ENCODE data around the gene PCDHGC4.

Gene PCDHGC4

GRCh38 chr5:141484641-141485311 lies at the start of gene PCDHGC4:
Gene PCDHGC4, plus strand, starts transcription at chr5:141485030. Its CDS starts 144 bp downstream, at chr5:141485174.
- DNase-seq, result no peak

DNA sequence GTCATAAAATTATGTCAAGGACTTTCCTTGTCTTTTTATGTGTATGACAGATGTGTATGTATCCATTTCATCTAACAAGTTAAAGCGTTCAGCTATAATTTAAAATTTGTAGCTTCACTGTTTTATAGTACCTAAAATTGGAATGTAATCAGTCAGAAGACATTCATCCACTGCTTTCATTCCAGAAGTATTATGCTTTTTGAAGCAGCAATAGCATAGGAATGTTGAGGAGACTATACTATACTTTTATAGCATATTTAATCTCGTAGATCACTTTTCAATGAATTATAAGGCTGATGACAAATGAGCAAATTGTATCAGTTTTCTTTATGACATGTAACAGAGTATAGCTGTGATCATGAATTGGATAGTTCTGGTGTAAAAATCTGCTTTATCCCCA lies 47.6 kb upstream of the PCDHGC4 start:
- DNase-seq, result peak; percentile 45

DNA sequence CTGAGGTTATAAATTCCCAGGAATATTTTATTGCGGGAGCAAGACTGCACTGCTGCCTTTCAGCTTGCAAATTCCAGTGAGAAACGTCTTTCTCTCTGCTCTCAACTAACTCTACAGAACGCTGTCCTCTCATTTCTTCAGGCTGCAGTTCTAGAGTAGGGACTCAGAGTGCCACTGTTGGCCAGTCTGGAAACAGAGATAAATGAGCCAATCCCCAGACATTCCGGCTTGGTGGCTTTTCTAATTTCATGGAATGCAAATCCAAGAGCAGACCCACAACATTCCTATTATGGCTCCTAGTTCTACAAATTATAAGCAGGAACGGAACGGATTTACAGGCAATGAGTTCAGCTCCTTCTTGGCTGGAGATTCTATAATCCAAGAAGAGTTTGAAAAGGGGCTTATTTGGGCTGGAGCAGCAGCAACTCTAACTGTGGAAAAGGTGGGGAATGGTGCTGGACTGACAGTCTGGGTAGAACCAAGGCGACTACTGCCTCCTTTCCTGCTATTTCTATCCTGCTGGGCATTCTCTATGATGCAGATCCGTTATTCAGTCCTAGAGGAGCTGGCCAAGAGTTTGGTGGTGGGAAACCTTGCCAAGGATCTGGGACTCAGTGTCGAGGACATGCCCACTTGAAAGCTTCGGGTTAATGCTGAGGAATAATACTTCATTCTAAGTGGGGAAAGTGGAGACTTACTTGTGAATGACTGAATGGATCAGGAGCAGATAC lies 45.3 kb upstream of the PCDHGC4 start:
- no peak for DNase-seq

- no peak for DNase-seq
Measured at GRCh38 chr5:141440341-141440740, 44.5 kb upstream of the PCDHGC4 start.

GRCh38 chr5:141441571-141442170 lies 43.2 kb upstream of the PCDHGC4 start:
- DNase-seq, result no peak

DNA sequence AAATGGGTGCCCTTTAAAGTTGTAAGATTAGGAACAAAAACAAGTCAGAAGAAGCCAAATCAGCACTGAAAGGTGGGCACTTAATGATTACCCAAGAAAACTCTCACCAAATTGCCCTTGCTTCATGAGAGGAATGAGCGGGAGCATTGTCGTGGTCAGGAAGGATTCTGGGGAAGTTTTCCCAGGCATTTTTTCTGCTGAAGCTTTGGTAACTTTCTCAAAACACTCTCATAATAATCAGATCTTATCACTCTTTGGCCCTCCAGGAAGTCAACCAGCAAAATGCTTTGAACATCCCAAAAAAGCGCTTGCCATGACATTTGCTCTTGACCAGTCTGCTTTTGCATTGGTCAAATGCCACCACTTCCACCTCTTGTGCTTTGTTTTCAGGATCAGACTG lies 19.5 kb upstream of the PCDHGC4 start:
- DNase-seq, result peak; percentile 31

DNA sequence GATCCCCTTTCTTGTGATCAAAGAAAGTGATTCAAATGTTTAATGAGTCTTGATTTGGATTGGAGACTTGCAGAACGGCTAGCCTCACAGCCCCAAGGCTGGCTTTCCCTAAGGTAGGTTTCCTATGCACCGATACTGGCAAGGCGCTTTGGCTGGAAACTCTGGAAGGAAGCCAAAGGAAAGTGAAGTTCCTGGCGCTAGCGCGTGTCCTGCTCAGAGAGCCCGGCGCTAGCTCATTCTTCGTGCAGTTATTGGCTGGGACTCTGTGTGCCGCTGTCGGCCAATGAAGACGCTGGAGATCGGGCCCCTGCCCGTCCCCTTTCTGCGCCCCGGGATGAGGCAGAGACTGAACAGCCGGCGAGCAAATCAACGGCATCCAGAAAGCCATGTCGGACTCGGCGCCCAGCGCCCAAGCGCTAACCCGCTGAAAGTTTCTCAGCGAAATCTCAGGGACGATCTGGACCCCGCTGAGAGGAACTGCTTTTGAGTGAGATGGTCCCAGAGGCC lies 9.2 kb upstream of the PCDHGC4 start, which contains the start of gene PCDHGC3:
TSS of gene PCDHGC3 (plus strand) at position 342 of the 507 bp plus-strand sequence. CDS start at position 493, 151 bp downstream.
- peak; percentile 97 for DNase-seq

DNA sequence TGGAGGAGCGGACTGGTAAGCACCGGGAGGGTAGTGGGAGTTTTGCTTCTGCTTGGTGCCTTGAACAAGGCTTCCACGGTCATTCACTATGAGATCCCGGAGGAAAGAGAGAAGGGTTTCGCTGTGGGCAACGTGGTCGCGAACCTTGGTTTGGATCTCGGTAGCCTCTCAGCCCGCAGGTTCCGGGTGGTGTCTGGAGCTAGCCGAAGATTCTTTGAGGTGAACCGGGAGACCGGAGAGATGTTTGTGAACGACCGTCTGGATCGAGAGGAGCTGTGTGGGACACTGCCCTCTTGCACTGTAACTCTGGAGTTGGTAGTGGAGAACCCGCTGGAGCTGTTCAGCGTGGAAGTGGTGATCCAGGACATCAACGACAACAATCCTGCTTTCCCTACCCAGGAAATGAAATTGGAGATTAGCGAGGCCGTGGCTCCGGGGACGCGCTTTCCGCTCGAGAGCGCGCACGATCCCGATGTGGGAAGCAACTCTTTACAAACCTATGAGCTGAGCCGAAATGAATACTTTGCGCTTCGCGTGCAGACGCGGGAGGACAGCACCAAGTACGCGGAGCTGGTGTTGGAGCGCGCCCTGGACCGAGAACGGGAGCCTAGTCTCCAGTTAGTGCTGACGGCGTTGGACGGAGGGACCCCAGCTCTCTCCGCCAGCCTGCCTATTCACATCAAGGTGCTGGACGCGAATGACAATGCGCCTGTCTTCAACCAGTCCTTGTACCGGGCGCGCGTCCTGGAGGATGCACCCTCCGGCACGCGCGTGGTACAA lies 8.5 kb upstream of the PCDHGC4 start:
- peak; percentile 80 for DNase-seq

- DNase-seq, result no peak
Measured at GRCh38 chr5:141477044-141477575, 7.7 kb upstream of the PCDHGC4 start.

DNA sequence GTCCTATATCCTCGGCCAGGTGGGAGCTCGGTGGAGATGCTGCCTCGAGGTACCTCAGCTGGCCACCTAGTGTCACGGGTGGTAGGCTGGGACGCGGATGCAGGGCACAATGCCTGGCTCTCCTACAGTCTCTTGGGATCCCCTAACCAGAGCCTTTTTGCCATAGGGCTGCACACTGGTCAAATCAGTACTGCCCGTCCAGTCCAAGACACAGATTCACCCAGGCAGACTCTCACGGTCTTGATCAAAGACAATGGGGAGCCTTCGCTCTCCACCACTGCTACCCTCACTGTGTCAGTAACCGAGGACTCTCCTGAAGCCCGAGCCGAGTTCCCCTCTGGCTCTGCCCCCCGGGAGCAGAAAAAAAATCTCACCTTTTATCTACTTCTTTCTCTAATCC lies 7.0 kb upstream of the PCDHGC4 start:
- DNase-seq, result peak; percentile 20

GRCh38 chr5:141478321-141478945 lies 6.4 kb upstream of the PCDHGC4 start:
- peak; percentile 31 for DNase-seq

DNA sequence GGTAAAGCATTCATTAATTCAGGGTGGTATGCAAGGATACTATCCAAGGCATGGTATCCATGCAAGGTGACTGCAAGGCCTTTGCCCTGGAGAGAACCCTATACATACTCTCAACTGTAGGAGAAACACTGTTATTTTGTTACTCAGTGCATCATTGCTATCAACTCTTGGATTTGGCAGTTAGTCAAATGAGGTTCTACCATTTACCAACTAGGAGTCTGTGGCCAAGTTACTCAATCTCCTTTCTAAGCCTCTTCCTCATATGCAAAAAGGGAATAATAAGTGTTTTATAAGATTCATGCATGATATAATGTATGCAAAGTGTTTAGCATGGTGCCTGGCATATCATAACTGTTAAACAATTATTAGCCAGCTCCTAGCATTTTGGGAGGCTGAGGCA lies 5.1 kb upstream of the PCDHGC4 start:
- DNase-seq, result no peak

DNA sequence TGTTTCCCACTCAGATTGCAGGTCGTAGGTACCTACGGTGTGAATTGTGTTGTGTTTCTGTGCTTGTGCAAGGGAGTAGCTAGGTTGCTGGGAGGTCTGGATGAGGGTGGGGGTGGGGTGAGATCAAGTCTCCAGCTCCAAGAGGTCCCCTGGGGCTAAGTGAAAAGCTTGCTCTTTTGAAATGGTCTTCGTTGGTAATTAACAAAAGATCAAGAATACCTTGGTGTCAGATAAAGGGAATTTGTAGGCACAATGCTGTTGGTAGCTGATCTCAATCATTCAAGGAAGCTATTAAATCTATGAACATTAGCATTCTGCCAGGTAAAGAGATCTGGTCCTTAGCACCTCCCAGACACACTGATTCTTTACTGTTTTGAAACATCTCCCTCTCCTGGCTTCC lies 928 bp upstream of the PCDHGC4 start:
- no peak for DNase-seq

GRCh38 chr5:141484310-141484640 lies 555 bp upstream of the PCDHGC4 start:
- DNase-seq, result no peak

GRCh38 chr5:141485321-141486055 lies 658 bp downstream of the PCDHGC4 start:
- no peak for DNase-seq

- DNase-seq, result no peak
Measured at GRCh38 chr5:141486091-141486490, 1.3 kb downstream of the PCDHGC4 start.

GRCh38 chr5:141487131-141487530 lies 2.3 kb downstream of the PCDHGC4 start:
- no peak for DNase-seq

DNA sequence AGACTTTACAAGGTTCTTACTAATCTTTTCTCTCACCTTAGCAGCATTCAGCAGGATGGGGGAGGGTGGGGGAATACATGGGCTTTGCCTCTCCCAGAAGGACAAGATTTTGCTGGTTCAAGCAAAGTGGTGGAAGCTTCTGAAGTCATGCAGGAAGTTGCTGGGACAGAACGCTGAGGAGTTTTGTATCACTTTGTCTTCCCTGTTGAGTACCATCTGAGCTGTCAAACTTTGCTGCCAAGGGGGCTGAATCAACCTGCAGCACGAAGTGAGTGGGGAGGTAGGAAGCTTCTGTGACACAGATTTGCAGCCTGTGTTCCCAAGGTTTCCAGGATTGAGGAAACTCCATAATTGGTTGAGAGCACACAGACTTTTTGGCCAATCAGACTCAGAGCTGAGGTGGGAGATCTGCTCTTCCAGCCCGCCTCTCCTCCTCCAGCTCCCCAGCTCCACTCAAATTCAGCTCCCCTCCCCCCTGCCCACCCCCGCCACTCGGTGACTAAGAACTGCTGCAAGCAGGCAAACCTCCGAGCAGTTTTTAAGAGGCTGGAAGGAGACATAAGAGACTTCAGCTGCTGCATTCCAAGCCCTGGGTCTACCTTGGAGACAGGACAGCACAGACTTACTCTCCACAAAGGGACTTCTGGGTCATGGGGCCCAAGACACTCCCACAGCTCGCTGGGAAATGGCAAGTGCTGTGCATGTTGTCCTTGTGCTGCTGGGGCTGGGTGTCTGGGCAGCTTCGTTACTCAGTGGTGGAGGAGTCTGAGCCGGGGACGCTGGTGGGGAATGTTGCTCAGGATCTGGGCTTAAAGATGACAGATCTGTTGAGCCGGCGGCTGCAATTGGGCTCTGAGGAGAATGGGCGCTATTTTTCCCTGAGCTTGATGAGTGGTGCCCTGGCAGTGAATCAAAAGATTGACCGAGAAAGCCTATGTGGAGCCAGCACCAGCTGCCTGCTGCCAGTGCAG lies 4.0 kb downstream of the PCDHGC4 start, which contains the start of gene PCDHGC5:
TSS of gene PCDHGC5 (plus strand) at position 491 of the 971 bp plus-strand sequence. CDS start at position 651, 160 bp downstream.
- DNase-seq, result peak; percentile 84

DNA sequence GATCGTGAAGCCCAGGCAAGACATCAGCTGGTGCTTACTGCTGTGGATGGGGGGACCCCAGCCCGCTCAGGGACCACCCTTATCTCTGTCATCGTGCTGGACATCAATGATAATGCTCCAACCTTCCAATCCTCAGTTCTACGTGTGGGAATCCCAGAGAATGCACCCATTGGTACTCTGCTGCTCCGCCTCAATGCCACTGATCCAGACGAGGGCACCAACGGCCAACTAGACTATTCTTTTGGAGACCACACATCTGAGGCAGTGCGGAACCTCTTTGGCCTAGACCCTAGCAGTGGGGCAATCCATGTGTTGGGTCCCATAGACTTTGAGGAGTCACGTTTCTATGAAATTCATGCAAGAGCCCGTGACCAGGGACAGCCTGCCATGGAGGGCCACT lies 5.0 kb downstream of the PCDHGC4 start:
- DNase-seq, result no peak

DNA sequence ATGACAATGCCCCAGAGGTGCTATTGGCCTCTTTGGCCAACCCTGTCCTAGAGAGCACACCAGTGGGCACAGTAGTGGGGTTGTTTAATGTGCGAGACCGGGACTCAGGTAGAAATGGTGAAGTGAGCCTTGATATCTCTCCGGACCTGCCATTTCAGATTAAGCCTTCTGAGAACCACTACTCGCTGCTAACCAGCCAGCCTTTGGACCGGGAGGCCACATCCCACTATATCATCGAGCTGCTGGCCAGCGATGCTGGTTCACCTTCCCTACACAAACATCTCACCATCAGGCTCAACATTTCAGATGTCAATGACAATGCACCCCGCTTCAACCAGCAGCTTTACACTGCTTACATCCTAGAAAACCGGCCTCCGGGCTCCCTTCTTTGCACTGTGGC lies 5.4 kb downstream of the PCDHGC4 start:
- DNase-seq, result no peak
